GM23338 (cell line): Measurements from ENCODE around the gene NOP16. TPM values are rescaled to one million over a fixed set of nuclear protein-coding genes. Genes with fewer than 3 reads are reported as not detected.

Experiments
- ATAC-seq: fragments of 200-7000 bp; cut with Tn5 transposase; 3 replicates; pipeline ENCODE4 v1.9.1; 2020
- DNase-seq: peaks from one replicate; pipeline ENCODE4 v3.0.0-alpha.2; 2015; ENCODE audit warnings: low spot score
- H2AFZ ChIP-seq: fragments of 200-600 bp; sonication (generic); 2 replicates; pipeline ENCODE4 v1.8.0; 2016; ENCODE audit warnings: antibody characterized with exemption, mild to moderate bottlenecking, moderate library complexity
- H3F3A ChIP-seq: fragments of 200-600 bp; sonication (generic); replicated peaks from 2 replicates; pipeline ENCODE4 v1.8.0; 2017; ENCODE audit warnings: antibody characterized with exemption, mixed run types, low read depth
- H3K27ac ChIP-seq: fragments of 200-600 bp; sonication (generic); 2 replicates; pipeline ENCODE4 v1.6.1; 2016; ENCODE audit warnings: low read depth
- H3K27me3 ChIP-seq: fragments of 200-600 bp; sonication (generic); 2 replicates; pipeline ENCODE4 v1.8.0; 2016; ENCODE audit warnings: mild to moderate bottlenecking, mixed run types, moderate library complexity; ENCODE audit not compliant: insufficient read depth
- H3K36me3 ChIP-seq: fragments of 200-600 bp; sonication (generic); 2 replicates; pipeline ENCODE4 v1.8.0; 2016; ENCODE audit warnings: mild to moderate bottlenecking; ENCODE audit not compliant: insufficient read depth
- H3K4me1 ChIP-seq: fragments of 200-600 bp; sonication (generic); 2 replicates; pipeline ENCODE4 v1.8.0; 2016; ENCODE audit warnings: mild to moderate bottlenecking, moderate library complexity; ENCODE audit not compliant: insufficient read depth
- H3K4me2 ChIP-seq: fragments of 200-600 bp; sonication (generic); 2 replicates; pipeline ENCODE4 v1.7.1; 2017; ENCODE audit warnings: mixed run types
- H3K4me3 ChIP-seq: fragments of 200-600 bp; sonication (generic); 2 replicates; pipeline ENCODE4 v1.6.1; 2016; ENCODE audit warnings: mixed run types
- H3K79me2 ChIP-seq: fragments of 200-600 bp; sonication (generic); replicated peaks from 2 replicates; pipeline ENCODE4 v1.8.0; 2017; ENCODE audit warnings: mild to moderate bottlenecking; ENCODE audit not compliant: insufficient read depth
- H3K9me2 ChIP-seq: fragments of 200-600 bp; sonication (generic); 2 replicates; pipeline ENCODE4 v1.8.0; 2017; ENCODE audit not compliant: insufficient read depth
- H4K20me1 ChIP-seq: fragments of 200-600 bp; sonication (generic); replicated peaks from 2 replicates; pipeline ENCODE4 v1.8.0; 2017; ENCODE audit warnings: mild to moderate bottlenecking; ENCODE audit not compliant: insufficient read depth
- H3K27ac Mint-ChIP-seq: 2 replicates; pipeline ENCODE4 v1.8.0; 2020; ENCODE audit warnings: inconsistent platforms, mild to moderate bottlenecking, moderate library complexity, mixed read lengths
- H3K27me3 Mint-ChIP-seq: 3 replicates; pipeline ENCODE4 v1.8.0; 2022; ENCODE audit warnings: low read depth, mild to moderate bottlenecking, moderate library complexity, mixed read lengths, inconsistent platforms; ENCODE audit not compliant: insufficient read depth, poor library complexity
- H3K36me3 Mint-ChIP-seq: 3 replicates; pipeline ENCODE4 v1.8.0; 2021; ENCODE audit warnings: low read depth, mild to moderate bottlenecking, inconsistent platforms, moderate library complexity, mixed read lengths
- H3K4me1 Mint-ChIP-seq: 3 replicates; pipeline ENCODE4 v1.8.0; 2020; ENCODE audit warnings: mild to moderate bottlenecking, inconsistent platforms, mixed read lengths
- H3K4me3 Mint-ChIP-seq: 3 replicates; pipeline ENCODE4 v1.8.0; 2021; ENCODE audit warnings: moderate library complexity, mild to moderate bottlenecking, inconsistent platforms, mixed read lengths
- H3K9me3 Mint-ChIP-seq: 3 replicates; pipeline ENCODE4 v1.8.0; 2020; ENCODE audit warnings: moderate library complexity, mild to moderate bottlenecking, inconsistent platforms, mixed read lengths
- CREB1 ChIP-seq: fragments of 250-450 bp; sonication (Bioruptor Pico); IDR thresholded peaks from 2 replicates; pipeline ENCODE4 v1.5.0; 2020; ENCODE audit warnings: low read depth, mild to moderate bottlenecking, moderate library complexity
- CTCF ChIP-seq, 2 experiments: fragments of 200-600 bp in 1 of 2; sonication (generic) in 1 of 2; conservative IDR thresholded peaks; 2 replicates each; pipeline versions ENCODE4 v1.5.1 to v1.6.1; 2016 to 2017; ENCODE audit warnings: antibody characterized with exemption in 2 of 2, low read depth in 2 of 2, mild to moderate bottlenecking in 2 of 2, moderate library complexity in 1 of 2
- EZH2phosphoT487 ChIP-seq: fragments of 200-600 bp; sonication (generic); IDR thresholded peaks from one replicate; pipeline ENCODE4 v1.8.1; 2018; ENCODE audit warnings: antibody characterized with exemption; ENCODE audit not compliant: unreplicated experiment
- JUNB ChIP-seq: IDR thresholded peaks from one replicate; pipeline ENCODE4 v1.6.1; 2016; ENCODE audit warnings: antibody characterized with exemption; ENCODE audit not compliant: unreplicated experiment
- NANOG ChIP-seq: IDR thresholded peaks from 2 replicates; pipeline ENCODE4 v1.6.1; 2016; ENCODE audit warnings: antibody characterized with exemption, borderline replicate concordance
- REST ChIP-seq: IDR thresholded peaks from one replicate; pipeline ENCODE4 v1.6.1; 2018; ENCODE audit warnings: antibody characterized with exemption; ENCODE audit not compliant: unreplicated experiment
- STAT1 ChIP-seq: IDR thresholded peaks from one replicate; pipeline ENCODE4 v1.6.1; 2016; ENCODE audit warnings: antibody characterized with exemption; ENCODE audit not compliant: unreplicated experiment
- ZNF114 ChIP-seq: fragments of 250-450 bp; sonication (Bioruptor Pico); IDR thresholded peaks from 2 replicates; pipeline ENCODE4 v1.5.0; 2020; ENCODE audit warnings: mild to moderate bottlenecking, moderate library complexity
- polyA plus RNA-seq: library from polyadenylated mRNA; unstranded; fragments of >200 nt; fragmentation: Nextera tagmentation; extraction: Ambion mirVana; gene quantifications from 2 replicates; pipeline ENCODE4 v1.2.1, GENCODE V29; 2016
- total RNA-seq: library from RNA; depleted of rRNA; stranded (reverse); fragments of >200 nt; shearing (Covaris generic); gene quantifications from 2 replicates; pipeline ENCODE4 v1.2.3, GENCODE V29; 2014
- TF ChIP-seq, protein P1 (sequence below): IDR thresholded peaks from 2 replicates; pipeline ENCODE4 v1.6.1; 2016; ENCODE audit warnings: antibody characterized with exemption

The NOP16 gene
- total and polyA plus RNA-seq, 2 experiments from 2014 or later: 43.4 to 181 TPM

- TF ChIP-seq REST: no peak
- TF ChIP-seq, protein P1, sequence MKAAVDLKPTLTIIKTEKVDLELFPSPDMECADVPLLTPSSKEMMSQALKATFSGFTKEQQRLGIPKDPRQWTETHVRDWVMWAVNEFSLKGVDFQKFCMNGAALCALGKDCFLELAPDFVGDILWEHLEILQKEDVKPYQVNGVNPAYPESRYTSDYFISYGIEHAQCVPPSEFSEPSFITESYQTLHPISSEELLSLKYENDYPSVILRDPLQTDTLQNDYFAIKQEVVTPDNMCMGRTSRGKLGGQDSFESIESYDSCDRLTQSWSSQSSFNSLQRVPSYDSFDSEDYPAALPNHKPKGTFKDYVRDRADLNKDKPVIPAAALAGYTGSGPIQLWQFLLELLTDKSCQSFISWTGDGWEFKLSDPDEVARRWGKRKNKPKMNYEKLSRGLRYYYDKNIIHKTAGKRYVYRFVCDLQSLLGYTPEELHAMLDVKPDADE: no peak
- TF ChIP-seq CTCF (conservative IDR thresholded peaks at IDR 0.05; ENCODE audit: low read depth in 2 of 2): no peak
- no peak for TF ChIP-seq CREB1 (CRISPR knock-in tag)
- TF ChIP-seq JUNB: no peak
- no peak for TF ChIP-seq ZNF114 (CRISPR knock-in tag)
- no peak for TF ChIP-seq STAT1
These were observed 4.0 kb downstream of the NOP16 start (continued) for GRCh38 chr5:176384366-176384930.

DNA sequence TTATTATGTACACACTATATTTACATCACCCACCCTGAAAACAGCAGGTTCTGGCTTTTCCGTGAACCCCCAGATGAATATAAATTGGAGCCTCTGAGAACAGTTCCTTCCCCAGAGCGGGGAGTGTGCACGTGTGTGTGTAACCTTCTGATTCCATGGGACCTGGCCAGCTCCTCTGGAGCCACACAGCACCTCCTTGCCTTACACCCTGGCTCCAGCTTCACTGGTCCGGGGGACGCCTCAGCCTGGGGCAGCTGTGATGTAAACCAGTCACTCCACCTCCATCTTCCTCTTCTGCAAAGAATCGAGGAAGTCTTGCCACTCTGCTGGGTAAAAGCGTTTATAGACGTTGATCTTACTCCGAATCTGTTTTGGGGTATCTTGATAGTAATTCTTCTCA lies 4.4 kb downstream of the NOP16 start:
- peaks cover 21% of the 10 kb centered on the region for H4K20me1 ChIP-seq
- no peak overlapping the region for H2AFZ ChIP-seq
- Mint-ChIP-seq H3K4me3 (no peak overlapping the region), H3K36me3 (peaks cover 76% of the 10 kb centered on the region), H3K4me1 (peaks cover 12% of the 10 kb centered on the region), H3K27me3 (peaks cover 11% of the 10 kb centered on the region), H3K9me3 (no peaks in the 10 kb centered on the region), H3K27ac (no peak overlapping the region)
- H3K27ac ChIP-seq: no peak overlapping the region
- ATAC-seq (no peak), DNase-seq (no peak)
- no peaks in the 10 kb centered on the region for H3K9me2 ChIP-seq
- H3K36me3 ChIP-seq: peaks cover 27% of the 10 kb centered on the region
- peaks cover 18% of the 10 kb centered on the region; the same call in 1 of the 2 replicates for H3F3A ChIP-seq
- H3K4me2 ChIP-seq: no peak overlapping the region
- H3K4me1 ChIP-seq: peaks cover 9% of the 10 kb centered on the region; the same call in 1 of the 2 replicates
- peaks cover 33% of the 10 kb centered on the region for H3K79me2 ChIP-seq
- H3K4me3 ChIP-seq: no peak overlapping the region
- no peaks in the 10 kb centered on the region for H3K27me3 ChIP-seq
- TF ChIP-seq EZH2phosphoT487: no peak
- no peak for TF ChIP-seq CTCF (conservative IDR thresholded peaks at IDR 0.05; ENCODE audit: low read depth in 2 of 2)
- TF ChIP-seq NANOG: no peak
- no peak for TF ChIP-seq ZNF114 (CRISPR knock-in tag)
- no peak for TF ChIP-seq REST
